ENCODE measurements around the gene TRIM14. TPM values are rescaled to one million over a fixed set of nuclear protein-coding genes. Genes with fewer than 3 reads are reported as not detected.
A peak's percentile ranks its signal among the peaks of the same experiment; 100 is the strongest.

TRIM14 gene
- total and polyA plus RNA-seq, 2 of the 13 experiments (the other 11 are each of a cell fraction or from before 2014, with no cell fraction given), result 9.2 to 13.0 TPM

DNA sequence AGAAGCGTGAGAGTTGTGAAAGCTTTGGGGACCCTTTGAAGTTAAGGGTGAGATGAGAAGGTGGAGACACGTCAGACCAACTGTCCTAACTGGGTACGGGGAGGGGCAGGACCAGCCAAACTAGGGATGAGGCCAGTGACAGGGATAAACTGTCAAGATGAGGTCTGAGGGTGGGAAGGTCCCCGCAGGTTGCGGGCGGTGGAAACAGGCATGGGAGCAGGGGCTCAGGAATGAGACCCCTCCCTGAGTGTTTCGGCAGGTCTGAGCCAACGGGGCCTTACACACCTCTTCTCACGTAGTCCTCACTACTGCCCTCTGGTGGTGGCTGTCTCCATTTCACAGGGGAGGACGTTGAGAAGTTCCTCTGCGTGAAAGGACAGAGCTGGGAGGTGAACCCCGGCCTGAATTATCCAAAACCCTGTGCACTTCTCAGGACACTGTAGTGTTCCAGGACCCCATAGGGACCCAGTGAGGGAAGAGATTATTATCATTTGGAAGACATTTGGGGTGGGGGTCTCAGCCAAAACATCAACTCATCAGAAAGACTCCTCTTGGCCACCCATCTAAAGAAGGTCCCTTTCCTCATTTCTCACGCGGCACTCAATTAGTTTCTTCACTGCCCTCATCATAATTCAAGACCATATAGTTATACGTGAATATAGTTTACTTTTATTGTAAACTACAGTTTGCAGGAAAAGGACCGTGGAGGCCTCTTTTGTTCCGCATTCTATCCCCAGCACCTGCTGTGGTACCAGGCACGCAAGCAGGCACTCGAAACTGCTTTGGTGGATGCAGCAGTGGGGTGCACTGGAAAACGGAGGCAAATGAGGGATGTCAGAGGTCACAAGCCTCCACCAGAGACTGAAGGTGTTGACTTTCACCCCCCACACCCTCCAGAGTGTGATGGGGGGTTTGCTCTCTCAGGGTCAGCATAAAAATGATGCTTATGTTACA is 84.2 kb downstream of the TRIM14 start (continued):
- TF ChIP-seq, protein P1, sequence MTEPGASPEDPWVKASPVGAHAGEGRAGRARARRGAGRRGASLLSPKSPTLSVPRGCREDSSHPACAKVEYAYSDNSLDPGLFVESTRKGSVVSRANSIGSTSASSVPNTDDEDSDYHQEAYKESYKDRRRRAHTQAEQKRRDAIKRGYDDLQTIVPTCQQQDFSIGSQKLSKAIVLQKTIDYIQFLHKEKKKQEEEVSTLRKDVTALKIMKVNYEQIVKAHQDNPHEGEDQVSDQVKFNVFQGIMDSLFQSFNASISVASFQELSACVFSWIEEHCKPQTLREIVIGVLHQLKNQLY (CRISPR knock-in tag; IDR thresholded peaks at IDR 0.05), result no peak
- TF ChIP-seq, protein P2, sequence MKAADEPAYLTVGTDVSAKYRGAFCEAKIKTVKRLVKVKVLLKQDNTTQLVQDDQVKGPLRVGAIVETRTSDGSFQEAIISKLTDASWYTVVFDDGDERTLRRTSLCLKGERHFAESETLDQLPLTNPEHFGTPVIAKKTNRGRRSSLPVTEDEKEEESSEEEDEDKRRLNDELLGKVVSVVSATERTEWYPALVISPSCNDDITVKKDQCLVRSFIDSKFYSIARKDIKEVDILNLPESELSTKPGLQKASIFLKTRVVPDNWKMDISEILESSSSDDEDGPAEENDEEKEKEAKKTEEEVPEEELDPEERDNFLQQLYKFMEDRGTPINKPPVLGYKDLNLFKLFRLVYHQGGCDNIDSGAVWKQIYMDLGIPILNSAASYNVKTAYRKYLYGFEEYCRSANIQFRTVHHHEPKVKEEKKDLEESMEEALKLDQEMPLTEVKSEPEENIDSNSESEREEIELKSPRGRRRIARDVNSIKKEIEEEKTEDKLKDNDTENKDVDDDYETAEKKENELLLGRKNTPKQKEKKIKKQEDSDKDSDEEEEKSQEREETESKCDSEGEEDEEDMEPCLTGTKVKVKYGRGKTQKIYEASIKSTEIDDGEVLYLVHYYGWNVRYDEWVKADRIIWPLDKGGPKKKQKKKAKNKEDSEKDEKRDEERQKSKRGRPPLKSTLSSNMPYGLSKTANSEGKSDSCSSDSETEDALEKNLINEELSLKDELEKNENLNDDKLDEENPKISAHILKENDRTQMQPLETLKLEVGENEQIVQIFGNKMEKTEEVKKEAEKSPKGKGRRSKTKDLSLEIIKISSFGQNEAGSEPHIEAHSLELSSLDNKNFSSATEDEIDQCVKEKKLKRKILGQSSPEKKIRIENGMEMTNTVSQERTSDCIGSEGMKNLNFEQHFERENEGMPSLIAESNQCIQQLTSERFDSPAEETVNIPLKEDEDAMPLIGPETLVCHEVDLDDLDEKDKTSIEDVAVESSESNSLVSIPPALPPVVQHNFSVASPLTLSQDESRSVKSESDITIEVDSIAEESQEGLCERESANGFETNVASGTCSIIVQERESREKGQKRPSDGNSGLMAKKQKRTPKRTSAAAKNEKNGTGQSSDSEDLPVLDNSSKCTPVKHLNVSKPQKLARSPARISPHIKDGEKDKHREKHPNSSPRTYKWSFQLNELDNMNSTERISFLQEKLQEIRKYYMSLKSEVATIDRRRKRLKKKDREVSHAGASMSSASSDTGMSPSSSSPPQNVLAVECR (CRISPR knock-in tag; IDR thresholded peaks at IDR 0.05; ENCODE audit: borderline replicate concordance), result no peak
- TF ChIP-seq, protein P3, sequence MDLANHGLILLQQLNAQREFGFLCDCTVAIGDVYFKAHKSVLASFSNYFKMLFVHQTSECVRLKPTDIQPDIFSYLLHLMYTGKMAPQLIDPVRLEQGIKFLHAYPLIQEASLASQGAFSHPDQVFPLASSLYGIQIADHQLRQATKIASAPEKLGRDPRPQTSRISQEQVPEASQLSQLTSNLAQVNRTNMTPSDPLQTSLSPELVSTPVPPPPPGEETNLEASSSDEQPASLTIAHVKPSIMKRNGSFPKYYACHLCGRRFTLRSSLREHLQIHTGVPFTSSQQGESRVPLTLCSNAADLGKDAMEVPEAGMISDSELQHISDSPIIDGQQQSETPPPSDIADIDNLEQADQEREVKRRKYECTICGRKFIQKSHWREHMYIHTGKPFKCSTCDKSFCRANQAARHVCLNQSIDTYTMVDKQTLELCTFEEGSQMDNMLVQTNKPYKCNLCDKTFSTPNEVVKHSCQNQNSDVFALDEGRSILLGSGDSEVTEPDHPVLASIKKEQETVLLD (CRISPR knock-in tag; IDR thresholded peaks at IDR 0.05; ENCODE audit: low read depth), result no peak
- TF ChIP-seq, protein P4, sequence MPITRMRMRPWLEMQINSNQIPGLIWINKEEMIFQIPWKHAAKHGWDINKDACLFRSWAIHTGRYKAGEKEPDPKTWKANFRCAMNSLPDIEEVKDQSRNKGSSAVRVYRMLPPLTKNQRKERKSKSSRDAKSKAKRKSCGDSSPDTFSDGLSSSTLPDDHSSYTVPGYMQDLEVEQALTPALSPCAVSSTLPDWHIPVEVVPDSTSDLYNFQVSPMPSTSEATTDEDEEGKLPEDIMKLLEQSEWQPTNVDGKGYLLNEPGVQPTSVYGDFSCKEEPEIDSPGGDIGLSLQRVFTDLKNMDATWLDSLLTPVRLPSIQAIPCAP (CRISPR knock-in tag; IDR thresholded peaks at IDR 0.05; ENCODE audit: low read depth), result no peak
- TF ChIP-seq ZNF329 (CRISPR knock-in tag; IDR thresholded peaks at IDR 0.05; ENCODE audit: low read depth) (no peak), FOXC1 (CRISPR knock-in tag; IDR thresholded peaks at IDR 0.05; ENCODE audit: borderline replicate concordance) (peak; percentile 39; the same call in 1 of the 2 replicates), ZNF75D (CRISPR knock-in tag; IDR thresholded peaks at IDR 0.05; ENCODE audit: borderline replicate concordance) (no peak), ZNF383 (CRISPR knock-in tag; IDR thresholded peaks at IDR 0.05; ENCODE audit: borderline replicate concordance) (no peak), MYC (CRISPR knock-in tag; IDR thresholded peaks at IDR 0.05; ENCODE audit: borderline replicate concordance) (no peak), ZNF207 (IDR thresholded peaks at IDR 0.05; ENCODE audit: borderline replicate concordance) (no peak), STAT5B (CRISPR knock-in tag; IDR thresholded peaks at IDR 0.05) (no peak), ZNF788 (CRISPR knock-in tag; IDR thresholded peaks at IDR 0.05; ENCODE audit: borderline replicate concordance) (no peak), ZBTB21 (CRISPR knock-in tag; IDR thresholded peaks at IDR 0.05) (no peak), KLF13 (CRISPR knock-in tag; IDR thresholded peaks at IDR 0.05) (no peak)
- TF ChIP-seq, protein P5, sequence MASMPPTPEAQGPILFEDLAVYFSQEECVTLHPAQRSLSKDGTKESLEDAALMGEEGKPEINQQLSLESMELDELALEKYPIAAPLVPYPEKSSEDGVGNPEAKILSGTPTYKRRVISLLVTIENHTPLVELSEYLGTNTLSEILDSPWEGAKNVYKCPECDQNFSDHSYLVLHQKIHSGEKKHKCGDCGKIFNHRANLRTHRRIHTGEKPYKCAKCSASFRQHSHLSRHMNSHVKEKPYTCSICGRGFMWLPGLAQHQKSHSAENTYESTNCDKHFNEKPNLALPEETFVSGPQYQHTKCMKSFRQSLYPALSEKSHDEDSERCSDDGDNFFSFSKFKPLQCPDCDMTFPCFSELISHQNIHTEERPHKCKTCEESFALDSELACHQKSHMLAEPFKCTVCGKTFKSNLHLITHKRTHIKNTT (CRISPR knock-in tag; IDR thresholded peaks at IDR 0.05), result no peak
- TF ChIP-seq, protein P6, sequence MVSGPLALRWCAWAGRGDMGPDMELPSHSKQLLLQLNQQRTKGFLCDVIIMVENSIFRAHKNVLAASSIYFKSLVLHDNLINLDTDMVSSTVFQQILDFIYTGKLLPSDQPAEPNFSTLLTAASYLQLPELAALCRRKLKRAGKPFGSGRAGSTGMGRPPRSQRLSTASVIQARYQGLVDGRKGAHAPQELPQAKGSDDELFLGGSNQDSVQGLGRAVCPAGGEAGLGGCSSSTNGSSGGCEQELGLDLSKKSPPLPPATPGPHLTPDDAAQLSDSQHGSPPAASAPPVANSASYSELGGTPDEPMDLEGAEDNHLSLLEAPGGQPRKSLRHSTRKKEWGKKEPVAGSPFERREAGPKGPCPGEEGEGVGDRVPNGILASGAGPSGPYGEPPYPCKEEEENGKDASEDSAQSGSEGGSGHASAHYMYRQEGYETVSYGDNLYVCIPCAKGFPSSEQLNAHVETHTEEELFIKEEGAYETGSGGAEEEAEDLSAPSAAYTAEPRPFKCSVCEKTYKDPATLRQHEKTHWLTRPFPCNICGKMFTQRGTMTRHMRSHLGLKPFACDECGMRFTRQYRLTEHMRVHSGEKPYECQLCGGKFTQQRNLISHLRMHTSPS (CRISPR knock-in tag; IDR thresholded peaks at IDR 0.05; ENCODE audit: low read depth), result no peak

Measured in HepG2 (cell line).